ENCODE results near the gene COX15.
"Not testable (repeated sequence)": the region's sequence is repeated elsewhere in the genome, so short reads cannot be mapped to it uniquely, and the experiment has no call there.

The COX15 gene

DNA sequence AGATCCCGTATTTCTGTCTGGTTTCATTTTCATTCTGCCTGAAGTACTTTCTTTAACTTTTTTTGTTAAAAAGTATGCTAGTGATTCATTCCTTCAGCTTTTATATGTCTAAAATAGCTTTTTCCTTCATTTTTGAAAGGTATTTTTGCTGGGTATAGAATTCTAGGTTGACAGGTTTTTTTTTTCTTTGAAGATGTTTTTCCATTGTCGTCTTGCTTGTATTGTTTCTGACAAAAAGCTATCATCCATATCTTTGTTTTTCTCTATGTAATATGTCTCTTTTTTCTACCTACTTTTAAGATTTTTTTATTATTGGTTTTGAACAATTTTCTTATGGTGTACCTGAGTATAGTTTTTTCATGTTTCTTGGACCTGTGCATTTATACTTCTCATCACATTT, 8.3 kb upstream of the COX15 start:
- no peak for DNase-seq

DNA sequence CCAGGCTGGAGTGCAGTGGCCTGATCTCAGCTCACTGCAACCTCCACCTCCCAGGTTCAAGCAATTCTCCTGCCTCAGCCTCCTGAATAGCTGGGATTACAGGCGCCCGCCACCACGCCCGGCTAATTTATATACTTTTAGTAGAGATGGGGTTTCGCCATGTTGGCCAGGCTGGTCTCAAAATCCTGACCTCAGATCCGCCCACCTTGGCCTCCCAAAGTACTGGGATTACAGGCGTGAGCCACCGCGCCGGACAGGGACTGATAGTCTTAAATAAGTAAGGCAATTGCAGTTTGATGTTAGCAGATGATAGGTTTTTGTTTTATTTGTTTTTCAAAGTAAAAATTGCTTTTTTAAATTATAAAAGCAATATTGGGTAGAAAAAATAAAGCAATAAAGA, 2.2 kb upstream of the COX15 start:
- DNase-seq, result not testable (repeated sequence)

DNA sequence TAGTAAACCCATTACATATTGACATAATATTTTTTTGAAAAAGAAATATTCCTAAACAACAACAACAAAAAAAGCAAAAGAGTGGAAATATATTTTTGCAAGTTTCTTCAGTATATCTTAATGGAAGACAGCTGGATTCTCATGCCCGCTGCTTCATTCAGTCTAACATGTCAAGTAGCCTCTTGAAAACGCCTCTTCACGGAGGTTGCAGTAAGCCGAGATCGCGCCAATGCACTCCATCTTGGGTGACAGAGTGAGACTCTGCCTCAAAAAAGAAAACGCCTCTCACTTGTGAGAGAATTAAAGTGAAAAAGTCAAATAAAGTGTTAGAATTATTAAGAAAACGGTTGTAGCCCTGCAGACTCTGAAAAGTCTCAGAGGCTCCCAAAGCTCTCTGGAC, 1.4 kb upstream of the COX15 start:
- no peak for DNase-seq

DNA sequence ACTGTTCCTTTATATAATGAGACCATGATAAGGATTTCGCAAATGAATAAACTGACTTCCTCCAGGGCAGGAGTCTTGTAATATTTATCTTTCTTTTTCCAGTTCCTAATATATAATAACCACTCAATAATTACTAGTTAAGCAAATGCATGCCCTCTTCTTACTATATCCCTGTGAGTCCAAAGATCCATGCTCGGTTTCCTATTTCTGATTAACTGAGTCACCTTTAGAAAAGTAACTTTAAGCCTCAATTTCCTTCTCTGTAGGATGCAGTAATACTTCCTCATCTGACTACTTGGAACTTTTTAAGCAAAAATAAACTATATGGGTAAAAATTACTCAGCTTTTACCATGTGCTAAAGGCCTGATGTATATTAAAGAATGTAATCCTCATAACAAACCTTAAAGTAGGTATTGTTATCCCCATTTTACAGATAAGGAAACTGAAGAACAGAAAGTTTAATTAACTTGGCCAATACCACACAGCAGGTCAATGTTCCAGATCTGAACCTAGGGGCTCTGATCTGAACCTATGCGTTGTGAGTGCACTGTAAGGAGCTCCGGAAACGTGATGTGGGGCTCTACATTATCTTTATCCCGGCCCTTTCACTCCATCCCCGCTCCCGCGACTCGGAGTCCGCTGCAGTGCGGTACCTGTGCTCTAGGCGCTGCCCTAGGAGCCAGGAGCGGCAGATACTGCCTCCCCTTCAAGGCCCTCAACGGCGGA, 458 bp downstream of the COX15 start:
- no peak for DNase-seq

DNA sequence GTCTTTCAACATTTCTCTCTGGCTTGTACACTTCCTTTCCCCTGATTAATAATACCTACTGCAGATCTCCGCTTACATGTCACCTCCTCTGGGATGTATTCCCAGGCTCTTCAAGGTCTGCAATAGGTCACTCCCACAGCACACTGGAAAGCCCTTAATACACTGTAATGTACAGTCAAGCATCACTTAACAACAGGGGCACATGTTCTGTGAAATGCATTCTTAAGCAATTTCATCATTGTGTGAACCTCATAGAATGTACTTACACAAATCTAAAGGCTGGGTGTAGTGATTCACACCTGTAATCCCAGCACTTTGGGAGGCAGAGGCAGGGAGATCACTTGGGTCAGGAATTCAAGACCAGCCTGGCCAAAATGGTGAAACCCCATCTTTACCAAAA, 1.9 kb downstream of the COX15 start:
- no peak for DNase-seq

DNA sequence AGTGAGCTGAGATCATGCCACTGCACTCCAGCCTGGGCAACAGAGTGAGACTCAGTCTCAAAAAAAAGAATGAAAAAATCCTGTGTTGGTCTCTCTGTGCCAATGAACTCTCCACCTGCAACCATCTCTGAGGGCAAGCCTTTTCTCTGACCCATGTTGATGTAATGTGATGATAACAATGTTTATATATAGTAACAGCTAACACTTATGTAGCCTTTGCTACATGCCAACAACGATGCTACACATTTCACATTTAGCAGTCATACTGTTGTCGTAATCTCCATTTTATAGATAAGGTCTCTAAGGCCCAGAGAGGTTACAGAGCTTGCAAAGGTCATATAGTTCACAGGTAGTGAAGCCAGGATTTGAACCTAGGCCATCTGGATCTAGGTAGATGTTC, 11.5 kb downstream of the COX15 start:
- no peak for DNase-seq

DNA sequence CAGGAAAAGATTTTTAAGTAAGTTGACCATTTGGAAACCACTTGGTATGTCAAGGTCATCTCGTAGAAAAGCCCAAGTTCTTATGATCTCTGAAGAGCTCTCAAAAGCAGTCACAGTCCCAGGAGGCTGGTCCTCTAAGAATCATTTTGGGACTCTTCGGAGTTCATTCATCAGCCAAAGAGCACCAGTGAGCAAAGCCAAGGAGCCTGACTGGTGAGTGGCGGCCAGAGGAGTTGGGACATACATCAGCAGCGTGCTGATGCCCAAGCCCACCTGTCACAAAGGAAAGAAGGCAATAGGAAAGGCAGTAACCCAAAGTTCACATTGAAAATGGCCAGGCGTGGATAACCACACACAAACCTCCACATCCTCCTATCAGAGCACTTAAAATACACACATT, 17.5 kb downstream of the COX15 start:
- no peak for DNase-seq

DNA sequence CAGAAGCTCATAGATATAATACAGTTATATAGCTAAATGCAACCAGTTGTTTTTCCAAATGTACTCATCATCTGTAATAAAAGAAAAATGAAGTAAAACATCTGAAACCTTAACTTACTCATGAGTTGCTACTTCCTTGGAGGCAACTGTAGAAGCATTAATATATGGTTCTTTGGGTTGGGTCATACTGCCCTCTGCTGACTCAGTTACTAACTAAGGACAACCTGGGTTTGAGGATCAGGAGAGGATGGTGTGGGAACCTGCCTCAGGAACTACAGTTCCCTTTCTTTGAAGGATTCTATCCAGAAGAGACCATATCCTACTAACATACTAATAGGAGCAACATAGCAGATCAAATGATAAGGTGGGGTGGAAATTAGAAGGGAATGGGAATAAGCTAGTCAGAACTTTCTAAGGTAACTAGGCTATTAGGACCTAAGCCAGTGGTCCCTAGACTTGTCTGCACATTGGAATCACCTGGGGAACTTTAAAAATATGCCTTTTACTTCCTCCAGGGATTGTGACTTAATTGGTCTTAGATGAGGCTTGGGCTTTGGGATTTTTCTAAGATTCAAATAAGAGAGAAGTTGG, 20.7 kb downstream of the COX15 start:
- peak; percentile 27 for DNase-seq

DNA sequence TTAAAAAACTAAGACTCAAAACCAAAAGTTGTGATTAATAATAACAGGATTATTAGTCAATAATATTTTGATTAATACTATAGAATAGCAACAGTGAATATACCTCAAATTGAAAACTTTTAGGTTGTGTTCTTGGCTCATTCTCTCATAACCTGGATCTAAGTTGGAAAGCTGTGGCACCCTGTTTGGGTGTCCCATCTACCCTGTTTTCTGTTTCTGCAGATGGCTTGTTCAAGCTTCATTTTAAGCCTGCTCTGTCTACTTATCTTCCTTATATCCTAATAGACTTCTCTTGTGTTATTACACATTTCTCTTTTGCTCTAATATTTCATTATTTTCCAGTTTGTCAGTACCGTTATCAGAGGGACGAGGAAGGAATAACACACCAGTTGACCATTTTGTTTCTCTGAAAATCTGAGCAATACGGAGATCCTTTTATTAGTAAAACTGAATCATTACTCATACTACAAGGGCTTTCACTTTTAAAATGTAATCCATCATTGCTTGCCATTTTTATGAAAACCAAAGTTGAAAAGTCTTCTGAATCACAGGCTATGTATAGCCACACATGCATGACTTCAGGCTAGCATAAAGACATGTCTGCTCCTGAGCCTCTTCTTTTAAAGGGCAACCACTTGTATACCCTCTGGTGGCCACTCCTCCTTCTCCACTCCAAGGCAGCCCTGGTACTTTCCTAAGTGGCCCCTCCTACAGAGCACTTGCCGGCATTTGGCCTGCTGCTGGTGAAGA, 22.3 kb downstream of the COX15 start:
- no peak for DNase-seq

DNA sequence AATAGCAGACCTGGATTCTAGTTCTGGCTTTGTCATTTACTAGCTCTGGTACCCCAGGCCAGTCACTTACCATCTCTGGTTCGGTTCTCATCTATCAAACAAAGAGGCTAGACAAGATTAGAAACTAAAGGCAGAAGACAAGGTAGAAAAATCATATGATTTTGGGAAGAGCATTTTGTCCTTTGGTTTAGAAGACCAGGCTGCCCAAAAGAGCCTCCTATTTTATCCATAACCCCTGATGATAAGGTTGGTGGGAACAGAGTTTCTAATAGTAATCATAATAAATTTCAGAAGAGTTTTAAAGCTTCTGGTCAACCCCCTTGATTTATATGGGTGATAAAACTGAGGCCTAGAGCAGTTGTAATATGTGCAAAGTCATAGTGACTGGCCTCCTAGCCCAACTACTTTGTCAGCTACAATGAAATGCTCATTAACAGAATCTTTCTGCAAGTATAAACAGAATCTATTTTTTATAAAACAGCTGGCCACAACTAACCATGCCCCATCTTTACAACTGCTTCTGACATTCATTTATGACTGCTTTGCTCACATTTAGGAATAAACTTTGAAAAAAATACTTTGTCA, 23.4 kb downstream of the COX15 start:
- no peak for DNase-seq

DNA sequence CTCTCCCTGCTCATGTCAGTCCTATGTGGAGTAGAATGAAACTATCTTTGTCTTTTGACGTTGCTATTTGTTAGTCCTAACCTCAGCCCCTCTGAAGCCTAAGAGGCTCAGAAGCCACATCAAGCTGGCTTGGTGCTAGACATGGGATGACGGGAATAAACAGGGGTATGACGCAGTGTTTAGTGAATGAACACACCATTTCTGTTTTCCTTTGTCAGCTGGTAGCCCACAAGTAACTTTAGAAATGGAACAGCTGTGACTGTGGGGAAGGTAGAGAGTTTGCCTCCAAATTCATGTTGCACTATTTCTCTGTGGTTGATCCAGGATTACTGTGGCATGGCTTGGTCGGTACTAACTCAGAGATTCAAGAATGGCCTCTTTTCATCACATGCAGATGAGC, 31.3 kb downstream of the COX15 start:
- no peak for DNase-seq

DNA sequence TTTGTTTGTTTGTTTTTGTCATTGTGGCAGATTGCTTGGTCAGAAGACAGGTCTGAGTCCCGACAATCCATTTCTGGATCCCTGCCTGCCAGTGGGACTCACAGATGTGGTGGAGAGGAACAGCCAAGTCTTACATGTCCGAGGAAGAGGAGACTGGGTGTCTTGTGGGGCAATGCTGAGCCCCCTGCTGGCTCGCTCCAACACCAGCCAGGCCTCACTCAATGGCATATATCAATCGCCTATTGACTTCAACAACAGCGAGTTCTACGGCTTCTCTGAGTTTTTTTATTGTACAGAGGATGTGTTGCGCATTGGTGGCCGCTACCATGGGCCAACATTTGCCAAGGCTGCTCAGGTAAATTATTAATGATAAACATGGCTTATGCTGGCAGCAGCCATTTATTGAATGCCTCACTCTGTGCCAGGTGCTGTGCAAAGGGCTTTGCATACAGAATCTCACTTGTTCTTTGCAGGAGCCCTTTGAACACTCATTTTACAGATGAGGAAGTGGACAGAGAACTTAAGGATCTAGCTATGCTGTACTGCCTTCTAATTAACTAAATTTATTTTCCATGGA, 33.3 kb downstream of the COX15 start:
- DNase-seq, result no peak

DNA sequence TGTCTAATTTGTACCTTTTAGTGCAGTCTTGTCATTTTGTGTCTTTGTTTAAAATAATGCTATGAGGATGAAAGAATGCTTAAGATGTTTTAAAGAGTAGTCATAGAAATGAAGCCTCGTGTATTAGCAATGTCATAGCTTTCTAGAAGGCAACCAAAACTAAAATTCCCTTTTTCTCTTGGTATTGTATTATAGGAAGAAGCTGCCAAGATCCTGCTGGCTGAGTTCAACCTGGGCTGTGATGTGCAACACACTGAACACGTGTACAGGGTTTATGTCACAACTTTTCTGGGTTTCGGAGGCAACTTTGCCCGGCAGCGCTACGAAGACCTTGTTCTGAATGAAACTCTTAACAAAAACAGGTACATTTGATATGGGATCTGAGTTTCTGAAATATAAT, 36.2 kb downstream of the COX15 start:
- no peak for DNase-seq

DNA sequence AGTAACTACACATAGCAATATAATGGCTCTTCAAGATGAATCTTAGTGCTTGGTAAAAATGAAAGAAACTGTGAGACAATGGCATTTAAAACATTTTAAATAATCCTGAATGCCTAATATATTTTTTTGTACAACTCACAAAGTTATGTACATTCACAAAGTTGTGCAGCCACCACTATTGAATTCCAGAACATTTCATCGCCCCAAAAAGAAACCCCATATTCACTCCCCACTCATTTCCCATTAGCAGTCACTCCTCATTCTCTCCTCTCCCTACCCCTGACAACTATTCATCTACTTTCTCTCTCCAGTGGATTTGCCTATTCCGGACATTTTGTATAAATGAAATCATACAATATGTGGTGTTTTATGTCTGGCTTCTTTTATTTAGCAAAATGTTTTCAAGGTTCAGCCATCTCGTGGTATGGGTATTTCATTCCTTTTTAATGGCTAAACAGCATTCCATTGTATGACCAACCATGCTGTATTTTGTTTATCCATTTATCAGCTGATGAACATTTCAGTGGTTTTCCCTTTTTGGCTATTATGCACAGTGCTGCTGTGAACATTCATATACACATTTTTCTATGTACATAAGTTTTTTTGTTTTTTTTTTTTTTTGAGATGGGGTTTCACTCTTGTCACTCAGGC, 37.9 kb downstream of the COX15 start:
- no peak for DNase-seq

DNA sequence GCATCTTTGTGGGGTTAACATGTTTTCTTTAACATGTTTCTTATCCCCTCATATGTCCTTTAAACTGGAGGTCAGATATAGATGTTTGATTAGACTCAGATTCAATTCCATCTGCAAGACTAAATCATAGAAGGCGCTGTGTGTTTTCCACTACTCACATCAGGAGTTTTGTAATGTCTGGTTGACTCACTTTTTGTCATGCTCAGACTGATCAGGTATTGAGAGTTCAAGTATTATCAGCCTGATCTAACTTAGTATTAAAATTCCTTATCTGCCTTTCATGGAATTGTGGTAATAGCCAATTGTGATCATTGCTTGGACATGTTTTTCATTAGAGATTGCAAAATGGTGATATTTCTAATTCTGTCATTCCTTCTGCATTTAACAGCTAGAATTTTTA, 42.5 kb downstream of the COX15 start:
- DNase-seq, result no peak

DNA sequence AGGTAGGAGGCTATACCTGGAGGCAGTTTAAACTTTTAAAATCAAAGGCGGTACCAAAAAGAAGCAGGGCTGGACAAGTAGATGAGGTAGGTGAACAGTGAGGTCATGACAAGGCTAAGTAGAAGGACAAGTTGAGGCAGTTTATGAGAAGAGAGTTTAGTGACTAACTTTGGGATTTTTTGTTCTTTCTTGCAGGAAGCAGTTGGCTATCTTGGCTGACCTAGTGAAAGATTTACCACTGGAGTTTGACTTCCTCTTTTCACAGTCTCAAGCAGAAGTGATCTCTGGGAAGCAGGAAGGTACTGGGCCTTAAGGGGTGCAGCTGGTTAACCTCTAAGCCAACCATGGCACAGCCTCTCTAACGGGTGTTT, 46.3 kb downstream of the COX15 start:
- no peak for DNase-seq

DNA sequence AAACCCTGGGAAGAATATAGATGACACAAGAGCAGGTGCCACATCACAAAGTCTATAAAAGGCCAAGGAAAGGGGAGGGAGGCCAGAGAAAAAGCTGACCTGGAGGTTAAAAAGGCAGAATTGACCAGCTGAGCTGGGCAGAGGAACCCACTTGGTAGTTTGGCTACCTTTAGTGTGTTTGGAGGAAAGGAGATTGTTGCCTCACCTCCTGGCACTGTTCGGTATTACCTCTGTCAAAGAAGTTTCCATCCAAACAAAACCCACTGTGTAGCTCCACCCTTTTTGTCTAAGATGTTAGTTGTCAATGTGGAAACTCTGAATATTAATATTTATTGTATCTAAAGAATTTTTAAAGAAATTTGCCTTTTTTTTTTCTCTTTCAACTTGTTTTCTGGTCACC, 49.2 kb downstream of the COX15 start:
- DNase-seq, result no peak
